ENCODE measurements around the gene LRRC51. TPM values are rescaled to one million over a fixed set of nuclear protein-coding genes. Genes with fewer than 3 reads are reported as not detected.
"Not testable (repeated sequence)": the region's sequence is repeated elsewhere in the genome, so short reads cannot be mapped to it uniquely, and the experiment has no call there.

Gene LRRC51
- total RNA-seq, 3 donors from 2014 or later (not counting 1 experiment from before 2014, with no cell fraction given): 2.0 to 3.1 (median 2.5) TPM

- intact Hi-C loops (cut with micrococcal nuclease): no loop called here
These were observed 60.4 kb downstream of the LRRC51 start for GRCh38 chr11:72141066-72141465.

DNA sequence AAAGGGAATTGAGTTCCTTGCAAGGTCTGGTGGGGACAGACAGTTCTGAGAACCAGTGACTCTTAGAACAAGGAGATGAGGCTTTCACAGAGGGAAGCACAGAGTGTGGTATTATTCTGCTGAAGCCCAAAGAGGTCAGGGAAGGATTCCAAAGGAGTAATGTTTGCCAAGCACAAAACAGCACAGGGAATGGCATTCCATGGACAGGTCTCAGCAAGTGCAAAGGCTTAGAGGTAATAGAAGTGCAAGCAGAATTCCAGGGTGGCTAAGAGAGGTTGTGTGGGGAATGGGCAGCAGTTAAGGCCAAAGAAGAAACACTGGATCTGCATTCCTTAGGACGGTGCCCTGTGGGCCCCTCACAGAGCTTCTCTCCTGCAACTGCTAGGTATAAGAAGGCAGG is 61.4 kb downstream of the LRRC51 start:
- H3K36me3 ChIP-seq (ENCODE audit: control insufficient read depth, insufficient read depth, low read length); H3K27me3 ChIP-seq (ENCODE audit: control insufficient read depth, insufficient read depth, low read length); H3K4me3 ChIP-seq (ENCODE audit: low read length); H3K27ac Mint-ChIP-seq; H3K9me3 Mint-ChIP-seq; H3K4me1 Mint-ChIP-seq; H3K4me1 ChIP-seq (ENCODE audit: control insufficient read depth, insufficient read depth, low read length); DNase-seq; H3K9me3 ChIP-seq (ENCODE audit: control insufficient read depth, insufficient read depth, low read length); H3K27ac ChIP-seq (ENCODE audit: low read length); ATAC-seq; H3K4me3 Mint-ChIP-seq; H3K36me3 Mint-ChIP-seq; intact Hi-C loops (cut with micrococcal nuclease): not testable (repeated sequence)
- peaks cover 0 to 10% of the 10 kb centered on the region in 2 donors for H3K27me3 Mint-ChIP-seq (ENCODE audit: low read depth in 2 of 2)
- 100% methylated on average over 1 of the region's 1 CpG for WGBS (ENCODE audit: insufficient coverage)

More at GRCh38 chr11:72141066-72141465, 60.4 kb downstream of the LRRC51 start:
- H3K27me3 ChIP-seq (ENCODE audit: control insufficient read depth, insufficient read depth, low read length): no peaks in the 10 kb centered on the region
- Mint-ChIP-seq H3K9me3 (no peaks in the 10 kb centered on the region), H3K4me3 (no peak overlapping the region), H3K27me3 (ENCODE audit: low read depth in 2 of 2) (peaks cover 0 to 10% of the 10 kb centered on the region in 2 donors), H3K27ac (no peak overlapping the region), H3K36me3 (no peaks in the 10 kb centered on the region), H3K4me1 (peaks cover 4% of the 10 kb centered on the region in 2 donors)
- DNase-seq (no peak), ATAC-seq (no peak)
- H3K9me3 ChIP-seq (ENCODE audit: control insufficient read depth, insufficient read depth, low read length): no peaks in the 10 kb centered on the region
- WGBS (ENCODE audit: insufficient coverage): 82% methylated on average over 3 of the region's 3 CpGs
- TF ChIP-seq CTCF (IDR thresholded peaks at IDR 0.05): no peak
- H3K36me3 ChIP-seq (ENCODE audit: control insufficient read depth, insufficient read depth, low read length): no peaks in the 10 kb centered on the region
- H3K4me1 ChIP-seq (ENCODE audit: control insufficient read depth, insufficient read depth, low read length): peaks cover 3% of the 10 kb centered on the region
- H3K4me3 ChIP-seq (ENCODE audit: low read length): no peak overlapping the region
- no peak overlapping the region for H3K27ac ChIP-seq (ENCODE audit: low read length)

DNA sequence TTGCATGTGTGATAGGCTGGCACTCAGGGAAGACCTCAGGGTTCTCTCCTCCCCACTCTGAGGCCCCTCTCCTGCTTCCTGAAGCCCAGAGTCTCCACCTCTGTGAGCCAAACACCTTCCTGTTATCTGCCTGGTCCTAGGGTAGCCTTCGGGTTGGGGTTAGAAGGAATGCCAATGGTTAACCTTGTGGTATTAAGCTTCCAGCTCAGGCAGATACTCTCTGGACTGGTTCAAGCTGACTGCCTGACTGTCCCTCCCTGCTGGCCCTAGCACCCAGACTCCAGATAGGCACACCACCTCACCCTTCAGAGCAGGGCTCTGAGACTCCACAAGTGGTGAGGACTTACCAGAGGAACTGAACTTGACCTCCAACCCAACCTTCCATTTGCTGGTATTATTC is 61.9 kb downstream of the LRRC51 start:
- H3K36me3 ChIP-seq (ENCODE audit: control insufficient read depth, insufficient read depth, low read length); H3K9me3 ChIP-seq (ENCODE audit: control insufficient read depth, insufficient read depth, low read length); H3K36me3 Mint-ChIP-seq; H3K4me3 ChIP-seq (ENCODE audit: low read length); H3K27me3 ChIP-seq (ENCODE audit: control insufficient read depth, insufficient read depth, low read length); H3K27ac ChIP-seq (ENCODE audit: low read length); H3K4me1 ChIP-seq (ENCODE audit: control insufficient read depth, insufficient read depth, low read length); H3K4me1 Mint-ChIP-seq; H3K4me3 Mint-ChIP-seq; intact Hi-C loops (cut with micrococcal nuclease); H3K9me3 Mint-ChIP-seq; ATAC-seq; DNase-seq; H3K27ac Mint-ChIP-seq: not testable (repeated sequence)
- H3K27me3 Mint-ChIP-seq (ENCODE audit: low read depth in 2 of 2): peaks cover 0 to 10% of the 10 kb centered on the region in 2 donors
- no CpG with 5 or more reads among the region's 1 CpG for WGBS (ENCODE audit: insufficient coverage)

DNA sequence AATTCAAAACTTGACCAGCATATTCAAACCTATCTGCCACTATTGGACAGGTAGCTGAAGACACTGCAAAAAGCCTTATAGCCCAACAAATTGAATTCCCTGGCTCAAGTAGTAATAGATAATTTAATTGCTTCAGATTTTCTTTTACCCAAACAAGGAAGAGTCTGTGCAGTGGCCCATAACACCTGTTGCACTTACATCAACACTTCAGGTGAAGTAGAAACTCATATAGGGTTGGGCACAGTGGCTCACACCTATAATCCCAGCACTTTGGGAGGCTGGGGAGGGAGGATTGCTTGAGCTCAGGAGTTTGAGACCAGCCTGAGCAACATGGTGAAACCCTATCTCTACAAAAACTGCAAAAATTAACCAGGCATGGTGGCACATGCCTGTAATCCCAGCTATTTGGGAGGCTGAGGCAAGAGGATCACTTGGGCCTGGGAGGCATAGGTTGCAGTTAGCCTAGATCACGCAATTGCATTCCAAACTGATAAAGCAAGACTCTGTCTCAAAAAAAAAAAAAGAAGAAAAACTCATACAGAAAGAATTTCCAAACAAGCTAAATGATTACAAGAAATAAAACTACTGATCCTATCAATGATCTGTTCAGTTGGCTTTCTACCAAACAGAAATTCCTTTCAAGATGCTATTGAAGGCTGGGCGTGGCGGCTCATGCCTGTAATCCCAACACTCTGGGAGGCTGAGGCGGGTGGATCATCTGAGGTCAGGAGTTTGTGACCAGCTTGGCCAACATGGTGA is 64.3 kb downstream of the LRRC51 start:
- no peak overlapping the region for H3K27ac Mint-ChIP-seq
- WGBS (ENCODE audit: insufficient coverage): 95% methylated on average over 4 of the region's 4 CpGs
- no peaks in the 10 kb centered on the region for H3K36me3 Mint-ChIP-seq
- DNase-seq (no peak), ATAC-seq (no peak)
- no peak overlapping the region for H3K4me3 ChIP-seq (ENCODE audit: low read length)
- H3K9me3 ChIP-seq (ENCODE audit: control insufficient read depth, insufficient read depth, low read length): no peaks in the 10 kb centered on the region
- H3K4me1 ChIP-seq (ENCODE audit: control insufficient read depth, insufficient read depth, low read length): peaks cover 3% of the 10 kb centered on the region
- peaks cover 0 to 7% of the 10 kb centered on the region in 2 donors for H3K27me3 Mint-ChIP-seq (ENCODE audit: low read depth in 2 of 2)
- H3K27me3 ChIP-seq (ENCODE audit: control insufficient read depth, insufficient read depth, low read length): no peaks in the 10 kb centered on the region
- peaks cover 4% of the 10 kb centered on the region in 2 donors for H3K4me1 Mint-ChIP-seq
- H3K4me3 Mint-ChIP-seq: no peak overlapping the region
- H3K27ac ChIP-seq (ENCODE audit: low read length): no peak overlapping the region
- no peaks in the 10 kb centered on the region for H3K9me3 Mint-ChIP-seq
- TF ChIP-seq CTCF (IDR thresholded peaks at IDR 0.05): no peak
- intact Hi-C loops (cut with micrococcal nuclease): loop anchor here (1.0 kb wide), 2 partner anchors 120 to 168 kb away; no protein-coding TSS in a partner anchor
- H3K36me3 ChIP-seq (ENCODE audit: control insufficient read depth, insufficient read depth, low read length): no peaks in the 10 kb centered on the region

Other genes with a start within 250 kb of the LRRC51 start
- not detected for gene DEFB108B, start 247.7 kb upstream of the LRRC51 start, total RNA-seq
- not detected for gene DEFB131B, start 202.4 kb upstream of the LRRC51 start, total RNA-seq
- gene XNDC1N, start 152.3 kb upstream of the LRRC51 start, total RNA-seq: 10 to 100 TPM in 2 of 3 donors, 1 to 10 TPM in 1; 9.6 to 16.1 (median 14.1) TPM
- 10 to 100 TPM; 22.7 to 28.2 (median 22.9) TPM for gene RNF121, start 151.8 kb upstream of the LRRC51 start, total RNA-seq
- 10 to 100 TPM; 23.1 to 35.5 (median 27.2) TPM for gene IL18BP, start 81.9 kb upstream of the LRRC51 start, total RNA-seq
- gene NUMA1, start 308 bp upstream of the LRRC51 start, total RNA-seq: 100 to 1,000 TPM; 261 to 290 (median 262) TPM
- gene LAMTOR1, start 22.4 kb downstream of the LRRC51 start, total RNA-seq: 10 to 100 TPM; 55.5 to 62.9 (median 56.2) TPM
- not detected for gene TOMT, start 25.1 kb downstream of the LRRC51 start, total RNA-seq
- 10 to 100 TPM; 22.0 to 38.3 (median 29.7) TPM for gene ANAPC15, start 31.8 kb downstream of the LRRC51 start, total RNA-seq
- 1 to 10 TPM in 1 of 3 donors, not detected in 2; 1.1 TPM for gene FOLR3, start 54.9 kb downstream of the LRRC51 start, total RNA-seq
- gene FOLR1, start 111.3 kb downstream of the LRRC51 start, total RNA-seq: not detected
- not detected for gene FOLR2, start 135.9 kb downstream of the LRRC51 start, total RNA-seq
- 100 to 1,000 TPM; 193 to 207 (median 195) TPM for gene INPPL1, start 143.9 kb downstream of the LRRC51 start, total RNA-seq
- gene PHOX2A, start 163.3 kb downstream of the LRRC51 start, total RNA-seq: not detected